ENCODE data around the gene KCNQ1.

KCNQ1 gene

DNA sequence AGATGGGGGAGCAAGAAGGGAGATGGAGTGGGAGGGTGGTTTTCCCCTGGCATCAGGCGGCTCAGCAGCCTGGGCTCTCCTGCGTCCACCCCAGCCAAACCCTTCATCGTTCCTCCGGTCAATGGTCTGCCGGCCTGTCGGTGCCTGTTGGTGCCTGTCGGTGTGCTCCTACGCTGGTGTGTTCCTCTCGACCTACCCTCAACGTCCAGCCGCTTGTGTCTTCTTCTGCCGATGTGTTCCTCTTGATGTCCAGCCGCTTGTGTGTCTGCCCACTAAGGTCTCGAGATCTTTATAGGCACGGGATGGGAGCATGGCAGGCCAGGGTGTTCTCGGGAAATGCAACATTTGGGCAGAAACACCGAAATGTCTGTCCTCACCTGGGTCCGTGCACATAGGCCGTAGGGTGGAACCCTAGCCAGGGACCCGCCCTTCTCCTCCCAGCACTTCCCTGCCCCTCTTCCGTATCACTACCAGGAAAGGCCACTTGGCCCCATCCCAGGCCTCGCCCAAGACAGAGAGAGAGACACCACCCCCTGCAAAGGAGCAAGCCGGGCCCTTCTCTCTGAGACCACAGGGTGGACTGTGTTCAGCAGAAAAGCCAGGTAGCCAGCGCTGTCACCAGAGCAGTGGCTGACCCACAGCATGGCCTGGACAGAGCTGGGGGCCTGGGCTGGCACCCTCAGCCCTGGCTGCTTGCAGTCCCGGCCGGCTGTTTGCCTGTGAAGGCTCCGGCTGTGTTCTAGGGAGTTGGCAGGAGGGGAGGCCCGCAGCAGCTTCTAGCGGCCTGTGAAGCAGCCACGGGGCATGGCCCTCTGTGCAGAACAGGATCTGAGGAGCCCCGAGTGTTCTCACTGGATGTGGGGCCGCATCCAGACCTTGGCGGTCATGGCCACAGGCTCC lies 316.6 kb downstream of the KCNQ1 start:
- no peak overlapping the region for H3K9ac ChIP-seq
- peaks cover 7% of the 10 kb centered on the region for H3K9me3 ChIP-seq
- no peaks in the 10 kb centered on the region for H3K36me3 ChIP-seq
- no peak overlapping the region for H3K4me2 ChIP-seq
- no peak for TF ChIP-seq Cebpa-rat (IDR thresholded peaks at IDR 0.05)
- H3K27ac ChIP-seq = no peak overlapping the region
- H3K4me1 ChIP-seq = peaks cover 18% of the 10 kb centered on the region
- no peaks in the 10 kb centered on the region for H3K27me3 ChIP-seq
- no peak overlapping the region for H3K4me3 ChIP-seq
- H4K20me1 ChIP-seq = no peaks in the 10 kb centered on the region

DNA sequence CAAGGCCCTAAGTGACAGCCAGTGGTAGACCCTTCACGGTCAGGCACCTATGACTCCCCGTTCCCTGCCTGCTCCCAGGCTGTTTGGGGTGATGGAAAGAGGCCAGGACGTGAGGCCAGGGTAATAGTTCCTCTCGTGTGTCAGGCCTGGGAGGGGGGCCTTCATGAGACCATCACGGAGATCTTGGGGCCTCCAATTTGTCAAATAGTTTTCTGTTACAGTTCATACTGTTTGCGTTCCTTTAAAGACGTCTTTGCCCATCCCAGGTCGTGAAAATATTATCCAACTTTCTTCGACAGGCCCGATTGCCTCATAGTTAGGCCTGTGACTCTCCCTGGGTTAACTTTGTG lies 317.2 kb downstream of the KCNQ1 start:
- Histone ChIP-seq H3K36me3 (no peaks in the 10 kb centered on the region), H3K4me3 (no peak overlapping the region), H4K20me1 (no peaks in the 10 kb centered on the region), H3K27ac (no peak overlapping the region), H3K27me3 (no peaks in the 10 kb centered on the region), H3K9ac (no peak overlapping the region), H3K4me1 (peaks cover 18% of the 10 kb centered on the region), H3K9me3 (peaks cover under 1% of the 10 kb centered on the region; the same call in 1 of the 2 replicates), H3K4me2 (no peak overlapping the region)
- TF ChIP-seq Cebpa-rat (IDR thresholded peaks at IDR 0.05) = no peak

- TF ChIP-seq Cebpa-rat (IDR thresholded peaks at IDR 0.05) = no peak
- H3K27me3 ChIP-seq = no peaks in the 10 kb centered on the region
- no peaks in the 10 kb centered on the region for H4K20me1 ChIP-seq
- H3K27ac ChIP-seq = no peak overlapping the region
- no peaks in the 10 kb centered on the region for H3K36me3 ChIP-seq
- no peak overlapping the region for H3K9ac ChIP-seq
- H3K9me3 ChIP-seq = no peaks in the 10 kb centered on the region
- H3K4me1 ChIP-seq = peaks cover 18% of the 10 kb centered on the region
- H3K4me3 ChIP-seq = no peak overlapping the region
- no peak overlapping the region for H3K4me2 ChIP-seq
Measured at GRCh38 chr11:2762451-2762850, 317.6 kb downstream of the KCNQ1 start.

DNA sequence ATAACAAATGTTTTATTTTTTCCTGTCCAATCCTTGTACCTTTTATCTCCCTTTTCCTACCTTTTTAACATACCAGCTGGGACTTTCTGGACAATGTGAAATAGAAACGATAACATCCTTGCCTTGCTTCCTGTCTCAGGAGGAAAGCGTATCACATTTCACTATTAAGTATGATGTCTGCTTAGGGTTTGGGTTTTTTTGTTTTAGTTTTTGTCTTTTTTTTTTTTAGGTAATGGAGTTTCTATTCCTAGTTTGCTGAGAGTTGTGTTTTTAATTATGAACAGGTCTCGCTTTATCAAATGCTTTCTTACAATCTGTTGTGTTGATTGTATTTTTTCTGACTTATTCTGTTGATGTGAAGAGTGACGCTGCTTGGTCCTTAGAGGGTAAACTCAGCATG lies 319.2 kb downstream of the KCNQ1 start:
- no peak overlapping the region for H3K4me2 ChIP-seq
- no peak overlapping the region for H3K27ac ChIP-seq
- no peaks in the 10 kb centered on the region for H3K27me3 ChIP-seq
- H3K4me3 ChIP-seq = no peak overlapping the region
- no peaks in the 10 kb centered on the region for H3K36me3 ChIP-seq
- no peaks in the 10 kb centered on the region for H3K9me3 ChIP-seq
- no peaks in the 10 kb centered on the region for H4K20me1 ChIP-seq
- H3K9ac ChIP-seq = no peak overlapping the region
- TF ChIP-seq Cebpa-rat (IDR thresholded peaks at IDR 0.05) = no peak
- peaks cover 21% of the 10 kb centered on the region for H3K4me1 ChIP-seq

DNA sequence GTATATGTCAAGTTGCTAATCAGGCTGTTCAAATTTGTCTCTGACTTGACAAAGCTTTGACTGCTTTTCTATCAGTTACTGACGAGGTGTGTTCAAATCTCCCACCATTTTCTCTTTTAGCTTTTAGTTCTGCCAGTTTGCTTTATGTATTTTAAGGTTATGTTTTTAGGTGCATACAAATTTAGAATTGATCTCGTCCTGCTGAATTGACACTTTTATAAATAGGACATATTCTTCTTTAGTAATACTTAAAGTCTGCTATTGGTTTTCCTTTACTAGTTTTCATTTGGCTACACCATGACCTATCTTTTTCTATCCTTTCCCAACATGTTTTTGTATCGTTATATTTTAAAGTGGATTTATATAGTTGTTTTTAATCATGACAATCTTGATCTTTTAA lies 320.7 kb downstream of the KCNQ1 start:
- Histone ChIP-seq H3K4me1 (peaks cover 21% of the 10 kb centered on the region), H3K9me3 (no peaks in the 10 kb centered on the region), H3K27ac (no peak overlapping the region), H3K27me3 (no peaks in the 10 kb centered on the region), H3K9ac (no peak overlapping the region), H3K4me2 (no peak overlapping the region), H3K4me3 (no peak overlapping the region), H4K20me1 (no peaks in the 10 kb centered on the region), H3K36me3 (no peaks in the 10 kb centered on the region)
- TF ChIP-seq Cebpa-rat (IDR thresholded peaks at IDR 0.05) = no peak

GRCh38 chr11:2766166-2766565 lies 321.4 kb downstream of the KCNQ1 start:
- no peak overlapping the region for H3K4me3 ChIP-seq
- no peaks in the 10 kb centered on the region for H3K36me3 ChIP-seq
- no peaks in the 10 kb centered on the region for H3K9me3 ChIP-seq
- no peak overlapping the region for H3K4me2 ChIP-seq
- H3K27me3 ChIP-seq = no peaks in the 10 kb centered on the region
- H3K4me1 ChIP-seq = peaks cover 28% of the 10 kb centered on the region
- no peak overlapping the region for H3K27ac ChIP-seq
- TF ChIP-seq Cebpa-rat (IDR thresholded peaks at IDR 0.05) = no peak
- no peaks in the 10 kb centered on the region for H4K20me1 ChIP-seq
- H3K9ac ChIP-seq = no peak overlapping the region

- no peak for TF ChIP-seq Cebpa-rat (IDR thresholded peaks at IDR 0.05)
- H3K36me3 ChIP-seq = no peaks in the 10 kb centered on the region
Measured at GRCh38 chr11:2767071-2767470, 322.3 kb downstream of the KCNQ1 start.

DNA sequence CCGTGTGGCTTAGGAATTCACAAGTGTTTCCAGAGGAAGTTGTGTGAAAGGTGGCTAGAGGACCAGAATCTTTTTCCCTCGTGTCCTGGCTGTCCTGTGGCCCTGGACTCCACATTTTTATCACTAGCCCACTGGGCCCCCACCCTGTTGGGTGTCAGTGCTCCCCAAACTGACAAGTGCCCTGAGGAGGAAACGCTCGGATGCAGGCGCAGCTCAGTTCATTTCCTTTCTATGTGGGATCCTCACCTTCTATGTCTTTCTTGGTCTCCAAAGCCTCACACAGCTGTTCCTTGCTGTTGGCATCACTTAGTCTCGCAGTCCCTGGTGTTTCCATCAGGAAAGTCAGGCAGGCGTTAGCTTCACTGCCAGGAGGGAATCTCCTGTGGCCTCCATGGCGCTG lies 323.0 kb downstream of the KCNQ1 start:
- no peak for TF ChIP-seq Cebpa-rat (IDR thresholded peaks at IDR 0.05)
- Histone ChIP-seq H3K4me1 (peaks cover 44% of the 10 kb centered on the region), H3K27ac (no peak overlapping the region), H3K36me3 (no peaks in the 10 kb centered on the region), H3K27me3 (no peaks in the 10 kb centered on the region), H3K9ac (no peak overlapping the region), H3K4me2 (0 out of 2 replicates have a peak overlapping the region, but pooled peaks have one; percentile 9), H3K4me3 (no peak overlapping the region), H3K9me3 (no peaks in the 10 kb centered on the region), H4K20me1 (no peaks in the 10 kb centered on the region)

More at GRCh38 chr11:2767071-2767470, 322.3 kb downstream of the KCNQ1 start:
- H3K9ac ChIP-seq = no peak overlapping the region
- H3K4me1 ChIP-seq = peaks cover 37% of the 10 kb centered on the region
- no peaks in the 10 kb centered on the region for H4K20me1 ChIP-seq
- no peak overlapping the region for H3K27ac ChIP-seq
- no peak overlapping the region for H3K4me2 ChIP-seq
- H3K27me3 ChIP-seq = no peaks in the 10 kb centered on the region
- no peaks in the 10 kb centered on the region for H3K9me3 ChIP-seq
- no peak overlapping the region for H3K4me3 ChIP-seq

DNA sequence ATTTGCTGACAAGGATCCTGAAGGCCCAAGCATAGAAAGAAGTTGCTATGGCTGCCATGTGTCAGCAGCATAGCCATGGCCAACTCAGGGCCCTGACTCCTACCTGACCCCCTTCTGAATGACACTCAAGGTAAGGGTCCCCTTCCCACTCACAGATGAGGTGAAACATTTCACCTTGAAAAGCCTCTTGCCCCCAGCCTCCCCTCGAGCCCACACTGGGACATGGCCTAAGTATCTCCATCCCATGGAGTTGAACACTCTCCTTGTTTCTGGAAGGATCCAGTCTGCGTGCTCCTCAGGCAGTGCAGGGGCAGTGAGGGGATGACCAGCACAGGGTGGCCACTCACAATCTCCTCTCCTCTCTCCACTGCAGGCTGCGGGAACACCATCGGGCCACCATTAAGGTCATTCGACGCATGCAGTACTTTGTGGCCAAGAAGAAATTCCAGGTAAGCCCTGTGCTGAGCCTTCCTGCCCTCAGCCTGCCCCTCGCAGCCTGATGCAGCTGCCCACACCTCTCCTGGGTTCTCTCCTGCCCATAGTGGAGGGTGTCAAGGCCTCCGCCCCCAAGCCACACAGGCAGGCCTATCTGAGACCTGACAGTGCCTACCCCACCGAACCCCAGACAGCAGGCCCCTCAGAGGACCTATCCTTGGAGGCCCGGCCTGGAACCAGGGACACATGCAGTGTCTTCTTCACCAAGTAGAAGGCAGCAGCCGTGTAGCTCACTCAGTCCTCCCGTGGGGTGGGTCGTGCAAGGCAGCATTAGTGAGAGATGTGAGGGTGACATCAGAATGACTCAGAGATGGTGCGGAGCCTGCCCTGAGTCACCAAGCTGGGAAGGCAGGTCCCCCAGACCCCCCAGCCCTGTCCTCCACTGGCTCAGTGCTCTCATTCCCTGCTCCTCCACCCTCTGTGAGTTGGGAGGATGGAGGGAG lies 323.9 kb downstream of the KCNQ1 start:
- Histone ChIP-seq H3K27me3 (0 out of 2 replicates have a peak, but pooled peaks cover 4% of the 10 kb centered on the region), H3K9me3 (no peaks in the 10 kb centered on the region), H3K36me3 (no peaks in the 10 kb centered on the region), H4K20me1 (no peaks in the 10 kb centered on the region), H3K4me2 (0 out of 2 replicates have a peak overlapping the region, but pooled peaks have one; percentile 9), H3K27ac (no peak overlapping the region), H3K9ac (no peak overlapping the region), H3K4me1 (peaks cover 47% of the 10 kb centered on the region), H3K4me3 (no peak overlapping the region)
- no peak for TF ChIP-seq Cebpa-rat (IDR thresholded peaks at IDR 0.05)

Data from BLaER1 (cell line).